ENCODE measurements around the gene PARD3B. TPM values are rescaled to one million over a fixed set of nuclear protein-coding genes. Genes with fewer than 3 reads are reported as not detected.

The PARD3B gene
- total and polyA plus RNA-seq, 2 of the 8 experiments (the other 6 are each of a cell fraction or from before 2014, with no cell fraction given), result 1.2 to 5.7 TPM

GRCh38 chr2:204718607-204719006, 173.3 kb downstream of the PARD3B start:
- no peak overlapping the region for H2BK120ac ChIP-seq (replicated peaks; ENCODE audit: low read depth, low read length)
- no peak for FAIRE-seq
- TF ChIP-seq TAF7 (optimal IDR thresholded peaks at IDR 0.05; ENCODE audit: borderline replicate concordance, low read depth, low read length), result no peak
- no peak for TF ChIP-seq RAD21 (IDR thresholded peaks at IDR 0.05 in 1 of 2, conservative IDR thresholded peaks at IDR 0.05 in 1 of 2; ENCODE audit: low read depth in 2 of 2, low read length in 2 of 2)
- no peak for TF ChIP-seq SP4 (IDR thresholded peaks at IDR 0.05; ENCODE audit: low read length)
- TF ChIP-seq RBBP5 (IDR thresholded peaks at IDR 0.05; ENCODE audit: borderline replicate concordance, low read depth, low read length), result no peak
- TF ChIP-seq KDM4A (IDR thresholded peaks at IDR 0.05; ENCODE audit: low read depth, low read length, severe bottlenecking), result no peak
- TF ChIP-seq TCF12 (IDR thresholded peaks at IDR 0.05; ENCODE audit: low read depth, low read length), result no peak
- no peak for TF ChIP-seq CHD2 (IDR thresholded peaks at IDR 0.05; ENCODE audit: low read length)
- TF ChIP-seq CREB1 (IDR thresholded peaks at IDR 0.05), result no peak
- no peak for TF ChIP-seq EP300 (IDR thresholded peaks at IDR 0.05; ENCODE audit: borderline replicate concordance in 1 of 2, low read depth in 2 of 2, low read length in 2 of 2)
- TF ChIP-seq EGR1 (IDR thresholded peaks at IDR 0.05; ENCODE audit: borderline replicate concordance, low read depth, low read length), result no peak
- no peak for TF ChIP-seq BCL11A (IDR thresholded peaks at IDR 0.05; ENCODE audit: low read depth in 2 of 2, low read length in 2 of 2)
- TF ChIP-seq RNF2 (IDR thresholded peaks at IDR 0.05; ENCODE audit: borderline replicate concordance, low read depth, low read length, missing control alignments, poor library complexity, severe bottlenecking), result no peak
- TF ChIP-seq KDM5A (IDR thresholded peaks at IDR 0.05; ENCODE audit: low read length), result no peak
- TF ChIP-seq RFX5 (IDR thresholded peaks at IDR 0.05; ENCODE audit: borderline replicate concordance, low read depth, low read length), result no peak
- TF ChIP-seq TEAD4 (IDR thresholded peaks at IDR 0.05; ENCODE audit: low read depth, low read length), result no peak

More at GRCh38 chr2:204718607-204719006, 173.3 kb downstream of the PARD3B start:
- Histone ChIP-seq H3K27ac (ENCODE audit: low read depth, low read length) (no peak overlapping the region), H3K18ac (ENCODE audit: extremely low read depth, low read length) (no peak overlapping the region), H3K14ac (ENCODE audit: insufficient read length) (no peak overlapping the region), H4K20me1 (replicated peaks in 1 of 2; ENCODE audit: control insufficient read depth in 1 of 2, insufficient read depth in 2 of 2, low read length in 2 of 2) (no peaks in the 10 kb centered on the region), H2BK20ac (ENCODE audit: low read length) (no peak overlapping the region), H3K79me1 (ENCODE audit: low read depth, low read length) (no peaks in the 10 kb centered on the region), H3K36me3 (ENCODE audit: control insufficient read depth in 2 of 4, insufficient read depth in 4 of 4, low read length in 3 of 4) (no peaks in the 10 kb centered on the region), H2BK12ac (ENCODE audit: low read depth, low read length) (no peak overlapping the region), H3K9ac (replicated peaks in 1 of 4; ENCODE audit: extremely low read depth in 1 of 4, low read depth in 3 of 4, low read length in 3 of 4) (no peak overlapping the region), H4K91ac (replicated peaks; ENCODE audit: insufficient read length, low read length) (no peak overlapping the region), H3K56ac (replicated peaks; ENCODE audit: insufficient read length, low read depth, low read length) (no peak overlapping the region), H3K4me3 (ENCODE audit: extremely low read depth in 1 of 4, insufficient read depth in 2 of 4, low read depth in 3 of 4, low read length in 4 of 4) (no peak overlapping the region), H2AFZ (ENCODE audit: low read length) (no peak overlapping the region), H3K9me3 (ENCODE audit: insufficient read depth in 2 of 2, low read depth in 1 of 2, low read length in 1 of 2) (no peaks in the 10 kb centered on the region), H2BK5ac (ENCODE audit: low read depth, low read length) (no peak overlapping the region), H4K5ac (ENCODE audit: insufficient read length, low read depth, low read length) (no peak overlapping the region), H3K23ac (ENCODE audit: insufficient read length) (no peak overlapping the region), H2BK15ac (ENCODE audit: low read length) (no peak overlapping the region), H2AK5ac (ENCODE audit: low read depth, low read length) (no peak overlapping the region), H4K8ac (ENCODE audit: extremely low read depth, insufficient read depth, low read length) (no peak overlapping the region), H3K4me1 (replicated peaks in 1 of 4; ENCODE audit: control insufficient read depth in 3 of 4, insufficient read depth in 4 of 4, low read length in 3 of 4) (no peaks in the 10 kb centered on the region), H3K27me3 (replicated peaks in 1 of 4; ENCODE audit: control insufficient read depth in 3 of 4, extremely low read depth in 1 of 4, insufficient read depth in 3 of 4, low read length in 3 of 4) (no peaks in the 10 kb centered on the region), H3K23me2 (ENCODE audit: low read depth, low read length) (no peaks in the 10 kb centered on the region), H3K4me2 (ENCODE audit: insufficient read depth in 1 of 2, low read depth in 2 of 2, low read length in 2 of 2) (no peak overlapping the region), H3K4ac (replicated peaks; ENCODE audit: insufficient read length, low read depth, low read length) (no peak overlapping the region), H3K79me2 (ENCODE audit: control insufficient read depth in 1 of 2, insufficient read depth in 2 of 2, low read length in 2 of 2) (no peaks in the 10 kb centered on the region)
- 94% methylated on average over 3 of the region's 3 CpGs; no CpG with 5 or more reads in 1 of the 2 experiments for WGBS, 2 experiments (ENCODE audit: extremely low coverage in 1 of 2, insufficient coverage in 1 of 2, insufficient read length in 1 of 2, insufficient replicate concordance in 2 of 2, low coverage in 1 of 2, low lambda C conversion rate in 2 of 2, missing lambda C conversion rate in 1 of 2)
- POLR2A ChIA-PET (ENCODE audit: partially characterized antibody), result no interaction called here
- CTCF ChIA-PET (ENCODE audit: partially characterized antibody), result no interaction called here
- no peak for DNase-seq (ENCODE audit: low read depth in 1 of 2, low spot score in 2 of 2)

All from H1 (cell line).